OCI-LY1 (cell line): ENCODE results near the gene ADGRG3.

Source experiments
- CTCF ChIP-seq: fragments of 200-600 bp; sonication (generic), shearing (Covaris generic); IDR thresholded peaks from 2 replicates; pipeline ENCODE4 v1.5.1; 2017; ENCODE audit warnings: mild to moderate bottlenecking, antibody characterized with exemption, low read length, moderate library complexity, mixed read lengths
- EZH2 ChIP-seq: fragments of 200-600 bp; sonication (generic), shearing (Covaris generic); IDR thresholded peaks from 2 replicates; pipeline ENCODE4 v1.8.0; 2017; ENCODE audit warnings: borderline replicate concordance, mixed run types, mild to moderate bottlenecking, antibody characterized with exemption, low read length, moderate library complexity, mixed read lengths

- no peak for TF ChIP-seq CTCF
- no peak for TF ChIP-seq EZH2
Measured at GRCh38 chr16:57628783-57629293, 39.3 kb upstream of the ADGRG3 start.
